Measurements from ENCODE around the gene CCDC88C.

The CCDC88C gene

GRCh38 chr14:91332171-91332985, 85.2 kb downstream of the CCDC88C start:
- Histone ChIP-seq H3K27me3 (ENCODE audit: insufficient read depth, low read depth) (no peaks in the 10 kb centered on the region), H3K4me2 (no peak overlapping the region), H2AFZ (ENCODE audit: low read depth) (no peak overlapping the region), H3K4me3 (IDR thresholded peaks at IDR 0.05; ENCODE audit: insufficient read depth, low read depth, low read length) (no peak overlapping the region), H4K20me1 (ENCODE audit: insufficient read depth) (no peaks in the 10 kb centered on the region), H3K79me2 (ENCODE audit: insufficient read depth, low read depth) (no peaks in the 10 kb centered on the region), H3K9ac (no peak overlapping the region), H3K4me1 (ENCODE audit: low read depth, poor library complexity, severe bottlenecking) (peaks cover 31% of the 10 kb centered on the region), H3K36me3 (ENCODE audit: insufficient read depth) (no peaks in the 10 kb centered on the region), H3K27ac (no peak overlapping the region)
- TF ChIP-seq CTCF (conservative IDR thresholded peaks at IDR 0.05; ENCODE audit: low read depth, low read length) = no peak

- Histone ChIP-seq H2AFZ (ENCODE audit: low read depth) (no peak overlapping the region), H3K4me1 (ENCODE audit: low read depth, poor library complexity, severe bottlenecking) (peaks cover 31% of the 10 kb centered on the region), H3K36me3 (ENCODE audit: insufficient read depth) (no peaks in the 10 kb centered on the region), H3K4me2 (no peak overlapping the region), H3K4me3 (IDR thresholded peaks at IDR 0.05; ENCODE audit: insufficient read depth, low read depth, low read length) (no peak overlapping the region), H3K27ac (no peak overlapping the region), H3K27me3 (ENCODE audit: insufficient read depth, low read depth) (no peaks in the 10 kb centered on the region), H3K79me2 (ENCODE audit: insufficient read depth, low read depth) (no peaks in the 10 kb centered on the region), H4K20me1 (ENCODE audit: insufficient read depth) (no peaks in the 10 kb centered on the region), H3K9ac (no peak overlapping the region)
- no peak for TF ChIP-seq CTCF (conservative IDR thresholded peaks at IDR 0.05; ENCODE audit: low read depth, low read length)
Observed at GRCh38 chr14:91331721-91332120, 85.9 kb downstream of the CCDC88C start.

- H2AFZ ChIP-seq (ENCODE audit: low read depth) = no peak overlapping the region
- no peak overlapping the region for H3K9ac ChIP-seq
- H3K4me1 ChIP-seq (ENCODE audit: low read depth, poor library complexity, severe bottlenecking) = peaks cover 31% of the 10 kb centered on the region
- H3K4me3 ChIP-seq (IDR thresholded peaks at IDR 0.05; ENCODE audit: insufficient read depth, low read depth, low read length) = no peak overlapping the region
- H3K36me3 ChIP-seq (ENCODE audit: insufficient read depth) = no peaks in the 10 kb centered on the region
- no peak overlapping the region for H3K4me2 ChIP-seq
- H3K79me2 ChIP-seq (ENCODE audit: insufficient read depth, low read depth) = no peaks in the 10 kb centered on the region
- no peak for TF ChIP-seq CTCF (conservative IDR thresholded peaks at IDR 0.05; ENCODE audit: low read depth, low read length)
- H3K27me3 ChIP-seq (ENCODE audit: insufficient read depth, low read depth) = no peaks in the 10 kb centered on the region
- no peaks in the 10 kb centered on the region for H4K20me1 ChIP-seq (ENCODE audit: insufficient read depth)
- H3K27ac ChIP-seq = no peak overlapping the region
Observed at GRCh38 chr14:91330856-91331255, 86.8 kb downstream of the CCDC88C start.

- Histone ChIP-seq H4K20me1 (ENCODE audit: insufficient read depth) (no peaks in the 10 kb centered on the region), H3K27ac (no peak overlapping the region), H3K36me3 (ENCODE audit: insufficient read depth) (no peaks in the 10 kb centered on the region), H3K79me2 (ENCODE audit: insufficient read depth, low read depth) (no peaks in the 10 kb centered on the region), H2AFZ (ENCODE audit: low read depth) (no peak overlapping the region), H3K9ac (no peak overlapping the region), H3K4me3 (IDR thresholded peaks at IDR 0.05; ENCODE audit: insufficient read depth, low read depth, low read length) (no peak overlapping the region), H3K4me1 (ENCODE audit: low read depth, poor library complexity, severe bottlenecking) (peaks cover 28% of the 10 kb centered on the region), H3K27me3 (ENCODE audit: insufficient read depth, low read depth) (no peaks in the 10 kb centered on the region), H3K4me2 (no peak overlapping the region)
- no peak for TF ChIP-seq CTCF (conservative IDR thresholded peaks at IDR 0.05; ENCODE audit: low read depth, low read length)
Observed at GRCh38 chr14:91330096-91330696, 87.4 kb downstream of the CCDC88C start.

Measured in KMS-11 (cell line).